B cell (primary cell): ENCODE data around the gene SLITRK1. TPM values are rescaled to one million over a fixed set of nuclear protein-coding genes. Genes with fewer than 3 reads are reported as not detected.

Experiments used
- ATAC-seq: fragments of 200-7000 bp; cut with Tn5 transposase; one replicate; pipeline ENCODE4 v1.10.0; 2021; ENCODE audit warnings: low read depth, mild to moderate bottlenecking, moderate number of reproducible peaks, moderate library complexity
- CTCF ChIA-PET: fragments of 350-600 bp; sonication (Branson Sonifier 250); formaldehyde crosslinking; loops from one replicate; lab custom pipeline; 2021; ENCODE audit warnings: antibody characterized with exemption, inconsistent platforms; lab: Charles Lee
- POLR2A ChIA-PET: fragments of 350-600 bp; sonication (Branson Sonifier 250); formaldehyde crosslinking; loops from one replicate; lab custom pipeline; 2021; ENCODE audit warnings: antibody characterized with exemption; lab: Charles Lee
- DNase-seq: peaks from one replicate; pipeline ENCODE4 v3.0.0; 2013
- H2AFZ ChIP-seq: 2 replicates; pipeline ENCODE4 v1.6.1; 2012; ENCODE audit warnings: mild to moderate bottlenecking, low read depth, low read length; ENCODE audit not compliant: insufficient read depth, poor library complexity, severe bottlenecking
- H3K27ac ChIP-seq, 2 donors: 1 replicate in 1 of 2; 2 replicates in 1 of 2; pipeline ENCODE4 v1.5.1; 2012 to 2013; ENCODE audit warnings: low read length in 2 of 2, mild to moderate bottlenecking in 2 of 2, moderate library complexity in 1 of 2
- H3K27me3 ChIP-seq, 4 experiments: fragments of 200-600 bp in 1 of 4; sonication (generic) in 1 of 4; replicated peaks in 1 of 4; 1 replicate in 2 of 4; 2 replicates in 2 of 4; pipeline versions ENCODE4 v1.6.1 to v1.7.0; 2013 to 2016; ENCODE audit warnings: low read length in 3 of 4, mild to moderate bottlenecking in 2 of 4, mixed read lengths in 1 of 4, moderate library complexity in 1 of 4; ENCODE audit not compliant: insufficient read depth in 4 of 4, control insufficient read depth in 3 of 4; ENCODE audit errors: control extremely low read depth in 1 of 4
- H3K36me3 ChIP-seq, 2 experiments: replicated peaks in 1 of 2; 1 replicate in 1 of 2; 2 replicates in 1 of 2; pipeline versions ENCODE4 v1.6.1 to v1.7.1; 2013; ENCODE audit warnings: low read length in 1 of 2; ENCODE audit not compliant: insufficient read depth in 2 of 2, control insufficient read depth in 1 of 2; ENCODE audit errors: control extremely low read depth in 1 of 2, extremely low read depth in 1 of 2
- H3K4me1 ChIP-seq, 2 donors: fragments of 200-600 bp in 1 of 2; sonication (generic) in 1 of 2; 1 replicate in 1 of 2; 2 replicates in 1 of 2; pipeline versions ENCODE4 v1.5.1 to v1.6.1; 2013 to 2017; ENCODE audit warnings: low read length in 2 of 2; ENCODE audit not compliant: control insufficient read depth in 2 of 2, insufficient read depth in 2 of 2
- H3K4me2 ChIP-seq: replicated peaks from 2 replicates; pipeline ENCODE3; 2012; ENCODE audit warnings: mild to moderate bottlenecking, low read depth, low read length; ENCODE audit not compliant: poor library complexity, severe bottlenecking
- H3K4me3 ChIP-seq, 5 experiments: fragments of 200-600 bp in 1 of 5; sonication (generic) in 1 of 5; 1 replicate in 3 of 5; 2 replicates in 2 of 5; pipeline versions ENCODE4 v1.5.1 to v1.7.0; 2011 to 2016; ENCODE audit warnings: low read length in 4 of 5, mild to moderate bottlenecking in 4 of 5, low read depth in 2 of 5, control low read depth in 1 of 5, moderate library complexity in 1 of 5; ENCODE audit not compliant: insufficient read depth in 1 of 5; ENCODE audit errors: control extremely low read depth in 1 of 5, extremely low read depth in 1 of 5
- H3K79me2 ChIP-seq: fragments of 200-600 bp; sonication (generic); one replicate; pipeline ENCODE4 v1.6.0; 2016; ENCODE audit warnings: low read length; ENCODE audit not compliant: control insufficient read depth, insufficient read depth
- H3K9ac ChIP-seq: fragments of 200-600 bp; sonication (generic); 2 replicates; pipeline ENCODE4 v1.6.1; 2017; ENCODE audit warnings: mild to moderate bottlenecking, low read length, moderate library complexity
- H3K9me3 ChIP-seq, 3 donors: one replicate each; pipeline versions ENCODE4 v1.6.1 to v1.7.1; 2013; ENCODE audit warnings: low read length in 2 of 3; ENCODE audit not compliant: control insufficient read depth in 2 of 3, insufficient read depth in 1 of 3; ENCODE audit errors: control extremely low read depth in 1 of 3
- H4K20me1 ChIP-seq: 2 replicates; pipeline ENCODE4 v1.6.0; 2012; ENCODE audit warnings: mild to moderate bottlenecking, low read length; ENCODE audit not compliant: insufficient read depth, control insufficient read depth, poor library complexity, severe bottlenecking
- H3K27ac Mint-ChIP-seq: one replicate; pipeline ENCODE4 v1.8.0; 2021; ENCODE audit warnings: mixed read lengths
- H3K27me3 Mint-ChIP-seq: one replicate; pipeline ENCODE4 v1.8.0; 2021; ENCODE audit warnings: mixed read lengths
- H3K4me1 Mint-ChIP-seq: one replicate; pipeline ENCODE4 v1.8.0; 2021; ENCODE audit warnings: mixed read lengths
- H3K4me3 Mint-ChIP-seq: one replicate; pipeline ENCODE4 v1.8.0; 2021; ENCODE audit warnings: mixed read lengths
- H3K9me3 Mint-ChIP-seq: one replicate; pipeline ENCODE4 v1.8.0; 2022; ENCODE audit warnings: mixed read lengths; ENCODE audit not compliant: insufficient read depth
- CTCF ChIP-seq: fragments of 200-600 bp; IDR thresholded peaks from one replicate; pipeline ENCODE4 v1.8.0; 2022; ENCODE audit warnings: antibody characterized with exemption, mild to moderate bottlenecking
- EZH2 ChIP-seq: IDR thresholded peaks from 2 replicates; pipeline ENCODE4 v1.6.1; 2012; ENCODE audit warnings: borderline replicate concordance, low read depth, mild to moderate bottlenecking, moderate library complexity, low read length; ENCODE audit not compliant: insufficient read depth, poor library complexity, severe bottlenecking
- WGBS: methylation state at CpG from one replicate; pipeline ENCODE4 v1.1.5; 2013; ENCODE audit warnings: missing lambda C conversion rate; ENCODE audit not compliant: insufficient coverage; 5-methylcytosine and 5-hydroxymethylcytosine counted together
- intact Hi-C: fragments of 100-400 bp; cut with micrococcal nuclease; formaldehyde crosslinking; loops from one replicate; pipeline ENCODE4 v1.10.0; 2022
- polyA plus RNA-seq: library from polyadenylated mRNA; depleted of rRNA; stranded (reverse); fragments of >200 nt; gene quantifications from 2 replicates; pipeline ENCODE4 v1.2.3, GENCODE V29; 2012
- total RNA-seq, 2 donors: library from RNA; stranded (reverse); fragments of 120-200 nt in 1 of 2; gene quantifications; 1 replicate in 1 of 2; 2 replicates in 1 of 2; pipeline versions ENCODE4 v1.2.3 to v1.2.4, GENCODE V29; 2013 to 2022

Gene SLITRK1
- total and polyA plus RNA-seq, 2 donors (not counting 1 experiment from before 2014, with no cell fraction given) = not detected

DNA sequence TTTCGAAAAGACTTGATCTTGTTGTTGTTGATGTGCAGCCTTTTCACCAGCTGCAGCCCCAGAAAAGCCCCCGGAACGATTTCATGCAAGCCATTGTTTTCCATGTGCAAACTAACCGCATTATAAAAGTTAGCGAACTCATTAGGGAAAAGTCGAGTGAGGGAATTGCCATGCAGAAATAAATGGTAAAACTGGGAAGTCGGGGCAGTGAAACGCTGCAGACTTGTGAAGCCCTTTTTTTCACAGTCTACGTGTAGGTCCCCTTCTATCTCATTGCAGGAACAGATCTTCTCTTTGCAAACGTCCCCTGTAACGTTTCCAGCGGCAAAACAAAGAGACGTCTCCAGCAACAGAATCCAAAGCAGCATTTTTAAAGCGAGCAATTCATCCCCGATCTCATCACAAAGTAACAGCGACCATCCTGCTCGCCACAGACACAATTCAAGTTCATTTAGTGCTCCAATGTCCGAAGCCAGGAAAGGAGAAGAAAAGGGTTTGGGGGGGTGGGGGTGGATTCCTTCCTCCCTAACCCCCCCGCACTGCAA is 1.1 kb downstream of the SLITRK1 start:
- no peak overlapping the region for H3K27ac ChIP-seq
- H2AFZ ChIP-seq = peak overlapping the region; percentile 5
- peaks cover 0 to 37% (median 8%) of the 10 kb centered on the region in 4 experiments for H3K27me3 ChIP-seq
- H3K9me3 ChIP-seq = peaks cover 0 to 31% (median 2%) of the 10 kb centered on the region in 3 donors
- DNase-seq (no peak), ATAC-seq (no peak)
- H3K9me3 Mint-ChIP-seq = no peaks in the 10 kb centered on the region
- H3K79me2 ChIP-seq = no peaks in the 10 kb centered on the region
- H3K27me3 Mint-ChIP-seq = peaks cover 20% of the 10 kb centered on the region
- H4K20me1 ChIP-seq = no peaks in the 10 kb centered on the region
- POLR2A ChIA-PET = no interaction called here
- no peak overlapping the region for H3K4me2 ChIP-seq
- 6% methylated on average over 7 of the region's 19 CpGs for WGBS
- intact Hi-C loops = no loop called here
- no peak overlapping the region for H3K4me3 ChIP-seq
- no peak overlapping the region for H3K27ac Mint-ChIP-seq
- H3K36me3 ChIP-seq = no peaks in the 10 kb centered on the region
- no peak overlapping the region for H3K9ac ChIP-seq
- CTCF ChIA-PET = no interaction called here
- no peaks in the 10 kb centered on the region for H3K4me1 ChIP-seq
- no peak for TF ChIP-seq EZH2
- TF ChIP-seq CTCF = no peak
- no peak overlapping the region for H3K4me3 Mint-ChIP-seq
- H3K4me1 Mint-ChIP-seq = no peaks in the 10 kb centered on the region

DNA sequence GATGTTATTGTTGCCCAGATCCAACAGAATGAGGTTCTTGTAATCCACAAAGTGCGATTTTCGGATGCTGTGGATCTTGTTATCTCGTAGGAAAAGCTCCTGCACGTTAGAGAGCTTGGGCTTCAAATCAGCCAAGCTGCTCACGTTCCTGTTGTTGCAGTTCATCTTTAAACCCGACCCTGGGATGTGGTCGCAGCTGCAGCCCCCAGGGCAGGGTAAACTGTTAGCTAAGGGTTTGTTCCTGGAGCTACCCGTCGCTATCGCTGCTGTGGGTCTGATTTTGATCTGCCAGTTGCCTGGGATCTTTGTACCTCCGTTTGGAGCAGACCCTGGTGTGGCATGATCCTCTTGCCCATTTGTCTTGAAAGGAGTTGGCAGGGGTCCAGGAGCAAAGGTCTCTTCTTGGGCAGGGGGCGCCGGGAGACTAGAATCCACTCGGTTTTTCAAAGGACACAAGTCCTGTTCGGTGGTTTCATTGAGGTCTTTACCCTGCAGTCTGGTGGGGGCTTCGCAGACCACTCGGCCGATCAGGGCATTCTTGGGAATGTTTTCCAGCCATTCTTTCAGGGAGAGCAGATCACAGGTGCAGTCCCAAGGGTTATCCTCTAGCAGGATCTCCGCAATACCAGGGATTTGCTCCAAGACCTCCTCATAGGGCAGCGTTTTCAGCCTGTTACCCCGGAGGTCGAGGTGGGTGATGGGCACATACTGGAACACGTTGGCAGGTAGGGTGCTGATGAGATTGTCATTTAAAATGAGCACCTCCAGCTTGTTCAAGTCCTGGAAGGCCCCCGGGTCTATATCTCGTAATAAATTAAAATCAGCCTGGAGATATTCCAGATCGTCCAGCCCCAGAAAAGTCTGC is 1.8 kb downstream of the SLITRK1 start:
- Histone ChIP-seq H3K9ac (no peak overlapping the region), H3K4me2 (no peak overlapping the region), H3K4me3 (no peak overlapping the region), H3K27ac (no peak overlapping the region), H3K79me2 (no peaks in the 10 kb centered on the region), H3K4me1 (no peaks in the 10 kb centered on the region), H3K9me3 (peaks cover 0 to 31% (median 2%) of the 10 kb centered on the region in 3 donors), H3K27me3 (peaks cover 0 to 37% (median 8%) of the 10 kb centered on the region in 4 experiments), H2AFZ (peak overlapping the region; percentile 5), H4K20me1 (no peaks in the 10 kb centered on the region), H3K36me3 (no peaks in the 10 kb centered on the region)
- ATAC-seq (no peak), DNase-seq (no peak)
- TF ChIP-seq EZH2 = no peak
- no peak for TF ChIP-seq CTCF
- H3K4me1 Mint-ChIP-seq = no peaks in the 10 kb centered on the region
- 11% methylated on average over 24 of the region's 26 CpGs for WGBS
- H3K9me3 Mint-ChIP-seq = no peaks in the 10 kb centered on the region
- peaks cover 20% of the 10 kb centered on the region for H3K27me3 Mint-ChIP-seq
- H3K4me3 Mint-ChIP-seq = no peak overlapping the region
- ChIA-PET CTCF (no interaction called here), POLR2A (no interaction called here)
- intact Hi-C loops = no loop called here
- H3K27ac Mint-ChIP-seq = no peak overlapping the region
